ENCODE measurements around the gene PGAM1. TPM values are rescaled to one million over a fixed set of nuclear protein-coding genes. Genes with fewer than 3 reads are reported as not detected.
"Not testable (repeated sequence)": the region's sequence is repeated elsewhere in the genome, so short reads cannot be mapped to it uniquely, and the experiment has no call there.

PGAM1 gene
- total RNA-seq, 1 donor from 2014 or later = 706 TPM

- Histone ChIP-seq H3K4me1 (ENCODE audit: insufficient read depth, low read length) (peaks cover 3% of the 10 kb centered on the region), H3K4me2 (ENCODE audit: low read length) (no peak overlapping the region), H3K9me3 (ENCODE audit: insufficient read depth, low read depth, low read length) (no peaks in the 10 kb centered on the region), H3K27ac (ENCODE audit: low read depth, low read length) (no peak overlapping the region), H3K79me2 (ENCODE audit: insufficient read depth, low read length) (no peaks in the 10 kb centered on the region), H3K36me3 (ENCODE audit: insufficient read depth, low read length) (no peaks in the 10 kb centered on the region), H3K27me3 (ENCODE audit: insufficient read depth, low read length) (no peaks in the 10 kb centered on the region), H3K9ac (ENCODE audit: low read length) (no peak overlapping the region), H4K20me1 (ENCODE audit: insufficient read depth, low read length) (no peaks in the 10 kb centered on the region), H3K4me3 (ENCODE audit: insufficient read depth, low read depth, low read length) (no peak overlapping the region), H2AFZ (ENCODE audit: low read depth, low read length) (no peak overlapping the region)
- Mint-ChIP-seq H3K4me3 (ENCODE audit: unreplicated experiment) (peak overlapping the region; percentile 64), H3K4me1 (ENCODE audit: low read depth, unreplicated experiment) (no peaks in the 10 kb centered on the region), H3K9me3 (ENCODE audit: unreplicated experiment) (no peaks in the 10 kb centered on the region), H3K27me3 (ENCODE audit: low read depth, unreplicated experiment) (no peaks in the 10 kb centered on the region), H3K27ac (ENCODE audit: unreplicated experiment) (no peak overlapping the region), H3K36me3 (ENCODE audit: low read depth, unreplicated experiment) (no peaks in the 10 kb centered on the region)
- no peak for TF ChIP-seq EZH2 (IDR thresholded peaks at IDR 0.05; ENCODE audit: insufficient read depth, low read length)
- TF ChIP-seq, protein P1, sequence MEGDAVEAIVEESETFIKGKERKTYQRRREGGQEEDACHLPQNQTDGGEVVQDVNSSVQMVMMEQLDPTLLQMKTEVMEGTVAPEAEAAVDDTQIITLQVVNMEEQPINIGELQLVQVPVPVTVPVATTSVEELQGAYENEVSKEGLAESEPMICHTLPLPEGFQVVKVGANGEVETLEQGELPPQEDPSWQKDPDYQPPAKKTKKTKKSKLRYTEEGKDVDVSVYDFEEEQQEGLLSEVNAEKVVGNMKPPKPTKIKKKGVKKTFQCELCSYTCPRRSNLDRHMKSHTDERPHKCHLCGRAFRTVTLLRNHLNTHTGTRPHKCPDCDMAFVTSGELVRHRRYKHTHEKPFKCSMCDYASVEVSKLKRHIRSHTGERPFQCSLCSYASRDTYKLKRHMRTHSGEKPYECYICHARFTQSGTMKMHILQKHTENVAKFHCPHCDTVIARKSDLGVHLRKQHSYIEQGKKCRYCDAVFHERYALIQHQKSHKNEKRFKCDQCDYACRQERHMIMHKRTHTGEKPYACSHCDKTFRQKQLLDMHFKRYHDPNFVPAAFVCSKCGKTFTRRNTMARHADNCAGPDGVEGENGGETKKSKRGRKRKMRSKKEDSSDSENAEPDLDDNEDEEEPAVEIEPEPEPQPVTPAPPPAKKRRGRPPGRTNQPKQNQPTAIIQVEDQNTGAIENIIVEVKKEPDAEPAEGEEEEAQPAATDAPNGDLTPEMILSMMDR (IDR thresholded peaks at IDR 0.05; ENCODE audit: insufficient read depth, low read depth, low read length) = no peak
- no peak for FAIRE-seq
- DNase-seq (ENCODE audit: low read depth) = no peak
These were observed 19.9 kb upstream of the PGAM1 start for GRCh38 chr10:97406064-97406463.

DNA sequence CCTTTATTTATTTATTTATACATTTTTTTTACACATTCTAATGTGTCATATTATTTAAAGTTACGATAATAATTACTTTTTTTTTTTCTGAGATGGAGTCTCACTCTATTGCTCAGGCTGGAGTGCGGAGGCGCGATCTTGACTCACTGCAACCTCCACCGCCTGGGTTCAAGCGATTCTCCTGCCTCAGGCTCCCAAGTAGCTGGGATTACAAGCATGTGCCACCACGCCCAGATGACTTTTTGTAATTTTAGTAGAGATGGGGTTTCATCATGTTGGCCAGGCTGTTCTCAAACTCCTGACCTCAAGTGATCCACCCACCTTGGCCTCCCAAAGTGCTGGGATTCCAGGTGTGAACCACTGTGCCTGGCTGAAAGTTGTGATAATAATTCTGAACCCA, 19.5 kb upstream of the PGAM1 start:
- not testable (repeated sequence) for H3K79me2 ChIP-seq (ENCODE audit: insufficient read depth, low read length); H3K4me3 ChIP-seq (ENCODE audit: insufficient read depth, low read depth, low read length); FAIRE-seq; DNase-seq (ENCODE audit: low read depth); H3K4me2 ChIP-seq (ENCODE audit: low read length); H3K9me3 Mint-ChIP-seq (ENCODE audit: unreplicated experiment); H3K27me3 ChIP-seq (ENCODE audit: insufficient read depth, low read length); H3K36me3 Mint-ChIP-seq (ENCODE audit: low read depth, unreplicated experiment); H3K4me3 Mint-ChIP-seq (ENCODE audit: unreplicated experiment); H2AFZ ChIP-seq (ENCODE audit: low read depth, low read length); H3K27ac Mint-ChIP-seq (ENCODE audit: unreplicated experiment); H3K4me1 ChIP-seq (ENCODE audit: insufficient read depth, low read length); H3K27ac ChIP-seq (ENCODE audit: low read depth, low read length); H3K36me3 ChIP-seq (ENCODE audit: insufficient read depth, low read length); H3K4me1 Mint-ChIP-seq (ENCODE audit: low read depth, unreplicated experiment); H3K9me3 ChIP-seq (ENCODE audit: insufficient read depth, low read depth, low read length); H3K27me3 Mint-ChIP-seq (ENCODE audit: low read depth, unreplicated experiment); H4K20me1 ChIP-seq (ENCODE audit: insufficient read depth, low read length); H3K9ac ChIP-seq (ENCODE audit: low read length)

DNA sequence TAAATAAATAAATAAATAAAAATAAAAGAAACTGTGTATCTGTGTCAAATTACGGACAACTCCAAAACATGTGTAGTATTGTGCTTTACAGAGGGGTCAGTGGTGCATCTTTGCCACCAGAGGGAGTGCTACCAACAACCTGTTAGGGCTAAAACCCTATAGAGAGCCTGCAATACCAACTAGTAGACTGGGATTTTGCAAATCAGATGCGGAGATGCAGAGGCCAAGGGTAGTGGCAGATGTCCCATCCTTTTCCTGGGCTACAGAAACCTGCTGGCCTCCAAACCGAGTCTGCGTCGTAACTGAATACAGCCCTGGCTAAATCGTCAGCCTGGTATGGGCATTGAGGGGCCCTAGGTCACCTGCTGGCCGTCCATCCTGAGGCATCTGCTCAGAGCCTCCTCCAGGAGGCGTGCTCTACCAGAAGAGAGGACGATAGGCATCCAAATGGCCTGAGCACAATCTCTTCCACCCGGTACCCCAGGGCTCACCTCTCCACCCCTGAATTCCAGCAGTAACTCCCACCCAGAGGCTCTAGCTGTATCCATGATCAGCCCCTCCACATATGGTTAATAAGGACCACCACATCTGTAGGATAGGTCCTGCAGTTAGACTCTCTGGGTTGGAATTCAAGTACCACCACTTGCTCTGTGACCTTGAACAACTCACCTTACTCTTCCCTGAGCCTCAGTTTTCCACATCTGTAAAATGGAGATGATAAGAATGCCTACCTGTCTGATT, 18.6 kb upstream of the PGAM1 start:
- TF ChIP-seq EZH2 (IDR thresholded peaks at IDR 0.05; ENCODE audit: insufficient read depth, low read length) = no peak
- TF ChIP-seq, protein P1 (IDR thresholded peaks at IDR 0.05; ENCODE audit: insufficient read depth, low read depth, low read length) = peak; percentile 96
- peaks cover 6% of the 10 kb centered on the region for H3K4me1 Mint-ChIP-seq (ENCODE audit: low read depth, unreplicated experiment)
- H3K9me3 Mint-ChIP-seq (ENCODE audit: unreplicated experiment) = no peaks in the 10 kb centered on the region
- Histone ChIP-seq H2AFZ (ENCODE audit: low read depth, low read length) (peak overlapping the region; percentile 54), H3K4me1 (ENCODE audit: insufficient read depth, low read length) (peaks cover 8% of the 10 kb centered on the region), H3K27ac (ENCODE audit: low read depth, low read length) (no peak overlapping the region), H3K4me3 (ENCODE audit: insufficient read depth, low read depth, low read length) (no peak overlapping the region), H3K9ac (ENCODE audit: low read length) (no peak overlapping the region), H3K4me2 (ENCODE audit: low read length) (peak overlapping the region; percentile 78), H3K27me3 (ENCODE audit: insufficient read depth, low read length) (no peaks in the 10 kb centered on the region), H3K36me3 (ENCODE audit: insufficient read depth, low read length) (no peaks in the 10 kb centered on the region), H3K79me2 (ENCODE audit: insufficient read depth, low read length) (no peaks in the 10 kb centered on the region), H3K9me3 (ENCODE audit: insufficient read depth, low read depth, low read length) (no peaks in the 10 kb centered on the region), H4K20me1 (ENCODE audit: insufficient read depth, low read length) (no peaks in the 10 kb centered on the region)
- H3K27ac Mint-ChIP-seq (ENCODE audit: unreplicated experiment) = no peak overlapping the region
- no peaks in the 10 kb centered on the region for H3K27me3 Mint-ChIP-seq (ENCODE audit: low read depth, unreplicated experiment)
- FAIRE-seq (no peak), DNase-seq (ENCODE audit: low read depth) (peak; percentile 58)
- no peak overlapping the region for H3K4me3 Mint-ChIP-seq (ENCODE audit: unreplicated experiment)
- no peaks in the 10 kb centered on the region for H3K36me3 Mint-ChIP-seq (ENCODE audit: low read depth, unreplicated experiment)
